SKM-1 treated with dmso at 0.1 percent for 144 hours (cell line): ENCODE results near the gene SLC5A9.

Experiments used
- DNase-seq: peaks from one replicate; lab custom pipeline; 2025; ENCODE audit not compliant: unreplicated experiment; lab: John Stamatoyannopoulos, UW

SLC5A9 gene

DNA sequence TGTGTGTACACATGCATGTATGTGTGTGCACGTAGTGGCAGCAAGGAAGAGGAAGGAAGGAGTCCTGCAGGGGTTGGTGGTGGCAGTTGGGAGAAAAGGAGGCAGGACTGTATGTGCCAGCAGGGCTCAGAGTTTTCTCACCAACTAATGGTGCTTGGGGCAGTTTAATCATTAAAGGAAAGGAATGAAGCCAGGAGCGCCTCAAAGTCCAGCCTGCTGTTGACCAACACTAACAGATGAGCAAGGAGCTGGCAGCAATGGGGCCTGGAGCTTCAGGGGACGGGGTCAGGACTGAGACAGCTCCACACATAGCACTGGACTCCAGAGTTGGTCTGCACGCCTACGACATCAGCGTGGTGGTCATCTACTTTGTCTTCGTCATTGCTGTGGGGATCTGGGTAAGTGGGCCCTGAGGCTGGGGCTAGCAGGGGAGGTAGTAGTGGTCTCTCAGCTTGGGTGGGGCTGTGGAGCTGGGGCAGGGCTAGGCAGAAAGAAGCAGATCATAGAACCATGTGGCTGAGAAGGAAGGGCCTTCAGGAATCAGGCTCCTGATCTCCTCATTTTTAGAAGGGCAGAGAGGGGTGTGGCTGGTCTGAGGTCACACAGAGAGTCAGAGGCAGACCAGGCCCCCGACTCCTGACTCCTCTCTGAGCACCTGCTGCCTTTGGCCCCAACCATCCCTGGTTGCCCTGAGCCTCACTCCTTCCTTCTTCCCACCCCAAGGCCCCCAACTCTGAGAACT, at the start of gene SLC5A9:
Gene SLC5A9, plus strand, starts transcription at position 216 of the 742 bp plus-strand sequence. Its CDS starts 21 bp downstream, at position 237.
- no peak for DNase-seq

DNA sequence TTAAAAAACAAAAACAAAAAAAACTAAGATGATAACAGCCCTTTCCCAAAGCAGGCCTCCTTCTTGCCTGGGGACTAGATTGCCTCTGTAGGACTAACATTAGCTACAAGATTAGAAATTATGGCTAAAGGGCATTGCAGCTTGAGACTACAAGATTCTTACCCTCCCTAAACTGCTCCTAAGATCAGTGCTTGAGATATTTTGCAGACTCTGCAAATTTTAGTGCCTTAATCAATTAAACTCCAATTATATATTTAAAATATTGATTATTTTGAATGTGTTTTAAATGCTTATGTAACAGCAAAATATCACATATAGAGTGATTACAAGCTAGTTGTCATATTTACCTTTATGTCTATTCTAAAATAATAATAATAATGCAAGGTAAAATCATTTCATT, 47.4 kb upstream of the SLC5A9 start:
- no peak for DNase-seq

DNA sequence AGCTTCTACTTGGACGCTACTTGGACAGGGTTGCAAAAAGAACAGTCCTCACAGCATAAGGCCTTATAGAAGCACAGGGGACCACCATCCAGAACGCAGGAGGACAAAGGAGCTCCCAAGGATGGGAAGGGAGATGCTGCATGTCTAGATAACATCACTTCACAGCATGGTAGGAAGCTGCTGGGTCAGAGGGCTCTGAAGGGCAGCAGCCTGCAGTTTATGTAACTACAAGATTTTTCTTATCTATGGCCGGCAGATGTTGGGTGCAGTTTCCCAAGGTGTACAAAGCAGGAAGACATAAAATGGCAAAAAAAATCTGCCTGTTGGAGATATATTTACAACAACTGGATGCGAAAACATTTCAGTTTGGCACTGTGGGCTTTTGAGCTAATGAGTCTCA, 45.3 kb upstream of the SLC5A9 start:
- DNase-seq, result no peak

DNA sequence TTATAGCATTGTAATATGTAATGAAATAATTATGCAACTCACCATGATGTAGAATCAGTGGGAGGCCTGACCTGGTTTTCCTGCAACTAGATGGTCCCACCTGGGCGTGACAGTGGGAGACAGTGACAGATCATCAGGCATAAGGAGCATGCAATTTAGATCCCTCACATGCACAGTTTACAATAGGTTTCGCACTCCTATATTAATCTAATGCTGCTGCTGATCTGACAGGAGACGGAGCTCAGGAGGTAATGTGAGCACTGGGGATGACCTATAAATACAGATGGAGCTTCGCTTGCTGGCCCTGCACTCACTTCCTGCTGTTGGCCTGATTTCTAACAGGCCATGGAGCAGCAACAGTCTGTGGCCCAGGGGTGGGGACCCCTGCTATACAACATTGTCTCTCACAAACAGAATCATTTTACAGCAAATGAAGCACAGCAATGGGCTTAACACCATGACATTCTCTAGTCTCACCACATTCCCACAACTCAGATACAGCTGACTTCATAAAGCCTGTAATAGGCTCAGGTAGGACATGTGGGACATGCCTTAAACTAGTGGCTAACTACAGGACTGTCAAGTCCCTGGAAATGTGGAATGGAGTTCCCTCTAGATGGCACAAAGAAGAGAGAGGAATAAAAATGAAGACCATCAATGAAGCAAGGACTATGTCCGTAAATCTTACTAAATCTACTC, 40.7 kb upstream of the SLC5A9 start:
- DNase-seq, result no peak

DNA sequence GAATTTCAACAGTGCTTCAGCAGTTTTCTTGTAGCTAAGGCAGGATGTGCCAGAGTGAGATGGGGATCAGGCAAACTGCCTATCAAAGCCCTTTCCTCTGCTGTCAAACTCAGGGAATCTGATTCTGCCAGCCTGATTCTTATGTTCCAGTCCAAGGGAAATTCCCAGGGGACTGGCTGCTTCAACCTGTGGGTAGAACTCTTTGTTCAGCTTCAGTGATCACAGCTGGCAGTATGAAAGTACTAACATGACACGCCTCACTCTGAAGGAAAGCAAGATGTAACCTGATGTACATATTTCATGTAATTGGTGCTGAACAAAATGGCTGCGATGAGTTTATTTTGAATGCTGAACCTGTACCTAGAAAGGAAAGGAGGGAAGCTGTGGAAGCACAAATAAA, 40.1 kb upstream of the SLC5A9 start:
- no peak for DNase-seq

DNA sequence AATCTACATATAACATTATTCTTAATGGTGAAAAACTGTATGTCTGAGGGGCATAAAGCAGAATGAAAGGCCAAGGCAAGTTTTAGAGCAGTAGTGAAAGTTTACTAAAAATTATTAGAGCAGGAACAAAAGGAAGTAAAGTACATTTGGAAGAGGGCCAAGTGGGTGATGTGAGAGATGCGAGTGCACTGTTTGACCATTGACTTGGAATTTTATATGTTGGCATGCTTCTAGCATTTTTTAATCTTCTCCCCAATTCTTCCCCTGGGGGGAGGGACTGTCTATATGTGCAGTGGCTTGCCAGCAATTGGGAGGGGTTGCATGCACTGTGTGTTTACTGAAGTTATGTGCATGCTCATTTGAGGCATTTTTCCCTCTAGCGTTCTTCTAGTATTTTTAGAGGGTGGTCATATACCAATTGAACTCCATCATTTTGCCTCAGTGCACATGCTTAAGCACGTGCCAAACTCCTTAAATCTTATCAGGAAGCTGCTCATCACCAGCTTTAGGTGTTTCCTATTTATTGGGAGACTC, 36.1 kb upstream of the SLC5A9 start:
- DNase-seq, result no peak

DNA sequence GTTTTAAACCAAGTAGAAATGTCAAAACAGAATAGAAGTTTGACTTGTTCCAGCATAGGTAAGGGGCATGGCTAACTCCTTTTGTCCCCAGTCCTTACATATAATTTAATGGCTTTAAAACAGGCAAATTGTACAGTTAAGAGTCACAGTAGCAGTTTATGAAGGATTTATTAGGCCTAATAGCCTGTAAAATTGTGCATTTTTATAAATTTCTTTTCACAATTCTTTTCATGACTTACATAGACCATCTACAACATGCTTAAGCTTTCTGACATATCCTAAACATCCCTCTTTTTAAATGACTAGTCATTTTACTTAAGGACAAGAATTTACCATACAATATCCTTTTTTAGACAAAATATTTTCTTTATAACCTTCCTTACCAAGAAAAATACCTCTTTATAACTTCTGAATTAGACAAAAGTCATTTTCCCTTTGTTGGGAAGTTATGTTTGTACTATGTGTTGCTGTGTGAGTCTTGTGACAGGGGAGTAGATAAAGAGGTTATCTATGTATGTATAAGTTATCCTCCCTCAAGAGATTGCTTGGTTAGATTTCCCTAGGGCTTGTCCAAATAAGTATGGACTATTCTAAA, 34.5 kb upstream of the SLC5A9 start:
- DNase-seq, result no peak

DNA sequence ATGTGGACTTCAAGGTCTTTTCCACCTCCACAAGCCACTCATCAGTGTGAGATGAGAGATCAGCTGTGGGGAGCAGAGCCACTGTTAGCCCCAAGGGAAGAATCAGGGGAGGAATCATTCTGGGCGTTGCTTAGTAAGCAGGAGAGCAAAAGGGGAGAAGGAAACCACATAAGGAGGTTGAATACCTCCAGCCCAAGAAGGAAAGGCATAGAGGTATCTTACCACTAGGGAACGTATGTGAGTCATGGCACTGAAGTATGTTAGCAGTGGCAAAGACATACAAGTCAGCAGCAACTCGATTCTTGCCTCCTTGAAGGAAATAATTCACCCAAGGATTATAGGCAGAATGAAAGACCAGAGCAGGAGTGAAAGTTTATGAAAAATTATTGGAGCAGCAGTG, 31.6 kb upstream of the SLC5A9 start:
- no peak for DNase-seq

DNA sequence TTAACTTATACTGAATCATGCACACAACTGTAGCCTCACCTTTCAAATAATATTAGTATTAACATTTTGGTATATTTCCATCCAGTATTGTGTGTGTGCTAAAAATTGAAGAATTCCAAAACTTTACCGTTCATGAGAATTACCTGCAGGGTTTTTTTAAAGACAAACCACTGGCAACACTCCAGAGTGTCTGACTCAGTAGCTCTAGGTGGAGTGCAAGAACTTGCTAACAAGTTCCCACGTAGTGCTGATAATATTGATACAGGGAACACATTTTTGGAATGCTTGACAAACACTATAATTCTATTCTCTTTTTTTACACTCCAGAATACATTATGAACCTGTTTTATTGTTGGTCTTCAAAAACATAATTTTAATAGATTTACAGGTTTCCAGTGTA, 27.7 kb upstream of the SLC5A9 start:
- DNase-seq, result no peak

DNA sequence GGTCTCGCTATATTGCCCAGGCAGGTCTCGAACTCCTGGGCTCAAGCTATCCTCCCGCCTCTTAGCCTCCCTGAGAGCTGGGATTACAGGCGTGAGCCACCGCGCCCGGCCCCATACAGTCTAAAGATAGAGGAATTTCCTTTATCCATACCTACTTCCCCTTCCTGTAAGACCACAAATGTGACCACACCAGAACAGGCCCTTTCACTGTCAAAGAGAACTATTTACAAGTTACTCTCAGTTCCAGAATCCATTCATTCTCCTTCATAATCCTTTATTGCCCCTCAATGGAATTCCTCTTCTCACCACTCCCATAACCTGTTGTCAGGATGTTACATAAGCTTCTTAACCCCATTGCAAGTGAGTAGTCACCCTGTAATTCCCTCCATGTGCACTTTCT, 26.3 kb upstream of the SLC5A9 start:
- DNase-seq, result peak; percentile 70

DNA sequence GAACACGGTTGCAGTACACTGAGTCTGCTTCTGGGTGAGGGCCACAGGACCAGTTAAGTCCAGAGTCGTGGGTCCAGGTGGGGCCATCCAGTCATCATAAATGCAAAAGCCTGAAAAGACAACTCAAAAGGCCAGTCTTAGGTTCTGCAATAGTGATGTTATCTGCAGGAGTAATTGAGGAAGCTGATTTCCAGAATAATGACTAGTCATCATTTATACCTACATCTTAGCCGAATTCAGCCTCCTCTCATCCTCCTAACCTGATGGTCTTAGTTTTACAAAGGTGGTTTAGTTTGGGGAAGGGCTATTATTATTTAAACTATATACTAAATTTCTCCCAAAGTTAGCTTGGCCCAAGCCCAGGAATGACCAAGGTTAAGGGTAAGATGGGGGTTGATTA, 23.5 kb upstream of the SLC5A9 start:
- DNase-seq, result no peak

DNA sequence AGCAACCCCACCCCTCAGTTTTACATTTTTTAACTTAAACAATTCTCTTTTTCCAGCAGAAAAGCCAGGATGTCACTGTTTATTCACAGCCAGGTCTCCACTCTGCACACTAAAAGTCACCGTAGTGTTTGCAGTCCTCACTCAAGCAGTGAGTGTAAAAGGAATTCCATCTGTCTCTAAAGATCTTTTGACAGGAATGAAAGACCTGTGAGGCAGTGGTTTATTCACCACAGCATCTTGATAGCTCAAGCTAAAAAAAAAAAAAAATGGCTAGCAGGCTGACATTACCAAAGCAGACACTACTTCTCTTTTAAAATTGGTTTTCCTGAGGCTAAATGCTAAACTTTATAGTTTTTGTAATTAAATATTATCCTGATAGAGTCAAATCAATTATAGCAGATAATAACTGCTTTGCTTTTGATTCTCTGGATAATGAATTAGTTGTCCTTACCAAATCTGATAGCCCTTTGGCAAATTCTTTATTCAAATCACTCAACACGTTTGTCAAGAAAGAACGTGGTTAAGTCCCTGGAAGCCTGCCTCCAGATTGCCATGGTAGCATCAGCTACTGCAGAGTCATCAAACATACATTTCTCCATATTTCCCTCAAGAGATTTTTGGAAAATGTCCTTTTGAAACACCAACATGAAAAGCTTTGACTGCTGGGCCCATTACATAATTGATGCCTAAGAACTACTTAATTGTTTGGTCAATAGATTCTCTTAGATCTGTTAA, 22.2 kb upstream of the SLC5A9 start:
- DNase-seq, result no peak

DNA sequence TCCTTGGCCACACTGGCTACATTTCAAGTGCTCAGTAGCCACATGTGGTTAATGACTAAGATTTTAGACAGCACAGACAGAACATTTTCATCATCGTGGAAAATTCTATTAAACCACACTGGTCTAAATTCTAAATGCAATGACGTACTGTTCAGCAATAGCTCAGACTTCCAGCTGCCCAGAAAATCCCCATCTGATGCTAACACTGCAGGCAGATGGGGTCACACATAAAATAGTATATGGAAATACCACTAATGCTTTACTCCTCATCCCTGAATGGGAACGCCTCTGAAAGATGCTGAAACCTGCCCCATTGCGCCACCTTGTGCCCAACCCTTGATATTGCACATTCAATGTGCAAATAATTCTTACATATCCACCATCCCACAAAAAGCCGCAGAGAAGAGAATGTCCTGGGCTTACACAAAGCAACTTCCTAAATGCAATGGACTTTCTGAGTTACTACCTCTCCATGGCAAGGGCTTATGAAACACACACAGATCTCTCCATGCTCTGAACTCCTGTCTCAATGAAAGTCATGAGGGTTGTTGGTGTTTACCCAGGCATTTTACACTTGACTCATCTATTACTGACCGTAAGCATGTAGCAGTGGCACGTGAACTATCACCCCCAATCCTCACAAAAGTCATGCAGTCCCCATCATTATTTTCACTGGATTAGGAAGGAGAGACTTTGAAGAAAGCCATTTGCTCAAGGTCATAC, 20.3 kb upstream of the SLC5A9 start:
- DNase-seq, result peak; percentile 45

DNA sequence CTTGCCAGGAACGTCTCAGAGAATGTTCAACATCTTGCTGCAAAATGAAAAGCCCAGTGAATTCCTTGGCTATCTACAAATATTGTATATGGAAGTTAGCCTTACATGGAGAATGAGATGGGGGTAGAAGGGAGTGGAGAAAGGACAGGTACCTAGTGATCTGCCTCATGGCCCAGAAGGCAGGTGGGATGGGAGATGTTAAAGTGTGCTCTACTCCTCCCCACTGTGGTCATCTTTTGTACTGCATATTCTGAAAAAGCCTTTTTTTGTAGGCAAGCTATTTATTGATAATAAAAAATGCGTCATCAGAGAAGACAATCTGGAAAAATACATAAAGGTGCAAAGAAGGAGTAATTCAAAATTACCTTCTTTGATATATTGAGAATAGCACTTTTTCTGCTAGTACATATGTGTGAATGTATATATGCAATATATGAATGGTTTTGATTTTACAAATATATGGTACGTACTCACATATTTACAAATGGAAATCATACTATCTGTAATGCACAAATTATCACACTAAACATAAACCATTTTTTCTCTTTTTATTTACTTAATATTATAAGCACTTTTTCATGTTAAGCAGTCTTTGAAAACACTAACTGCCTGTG, 19.1 kb upstream of the SLC5A9 start:
- peak; percentile 23 for DNase-seq

DNA sequence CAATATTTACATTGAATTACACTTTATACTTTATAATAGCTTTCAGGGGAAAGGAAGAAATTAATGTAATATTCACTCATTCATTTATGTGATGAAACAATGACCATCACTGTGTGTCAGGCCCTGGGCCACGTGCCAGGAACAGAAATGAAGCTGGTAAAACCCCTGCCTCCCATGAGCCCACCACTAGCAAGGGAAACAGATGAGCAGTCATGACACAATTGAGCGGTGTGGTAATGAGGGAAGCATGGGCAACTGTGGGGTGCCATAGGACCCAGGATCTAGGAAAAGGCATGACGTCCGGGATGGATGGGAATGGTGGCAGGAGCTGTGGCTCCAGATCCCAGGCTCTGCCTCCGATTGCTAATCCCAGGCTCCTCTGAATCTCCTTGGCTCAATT, 17.0 kb upstream of the SLC5A9 start:
- no peak for DNase-seq

DNA sequence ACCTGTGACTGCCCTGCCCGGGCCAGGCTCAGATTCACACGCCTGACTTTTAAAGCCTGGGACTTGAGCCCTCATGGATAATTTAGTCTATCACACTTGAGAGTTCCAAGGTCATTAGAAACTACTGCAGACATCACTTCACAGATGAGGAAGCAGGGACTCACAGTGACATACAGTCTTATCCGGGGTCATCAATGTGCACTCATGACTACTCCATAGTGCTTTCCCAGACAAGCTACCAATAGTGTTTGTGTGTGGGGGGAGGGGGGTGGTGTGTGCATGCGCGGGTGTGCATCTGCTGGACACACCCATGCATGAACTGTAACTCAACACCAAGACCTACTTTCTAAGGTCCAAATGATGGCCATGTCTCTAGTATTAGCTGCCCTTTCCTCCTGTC, 16.1 kb upstream of the SLC5A9 start:
- no peak for DNase-seq

DNA sequence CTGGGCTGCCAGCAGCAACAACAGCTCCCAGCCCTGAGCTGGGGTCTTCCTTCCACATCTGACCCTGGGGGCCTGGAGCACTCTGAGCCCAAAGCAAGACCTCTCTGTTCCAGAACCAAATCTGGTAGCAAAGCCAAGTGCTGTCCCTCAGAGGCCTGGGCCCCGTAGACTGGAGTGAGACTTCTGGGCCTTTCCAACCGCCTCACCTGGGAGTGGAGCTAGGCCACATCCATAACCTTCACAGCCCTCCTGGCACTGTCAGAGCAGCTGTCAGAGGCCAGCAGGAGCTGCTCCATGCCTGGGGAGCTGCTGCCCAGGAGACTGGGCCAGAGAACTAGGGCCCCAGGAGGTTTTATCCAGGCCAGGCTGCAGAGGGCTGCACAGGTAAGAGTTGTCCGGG, 15.4 kb upstream of the SLC5A9 start:
- no peak for DNase-seq

DNA sequence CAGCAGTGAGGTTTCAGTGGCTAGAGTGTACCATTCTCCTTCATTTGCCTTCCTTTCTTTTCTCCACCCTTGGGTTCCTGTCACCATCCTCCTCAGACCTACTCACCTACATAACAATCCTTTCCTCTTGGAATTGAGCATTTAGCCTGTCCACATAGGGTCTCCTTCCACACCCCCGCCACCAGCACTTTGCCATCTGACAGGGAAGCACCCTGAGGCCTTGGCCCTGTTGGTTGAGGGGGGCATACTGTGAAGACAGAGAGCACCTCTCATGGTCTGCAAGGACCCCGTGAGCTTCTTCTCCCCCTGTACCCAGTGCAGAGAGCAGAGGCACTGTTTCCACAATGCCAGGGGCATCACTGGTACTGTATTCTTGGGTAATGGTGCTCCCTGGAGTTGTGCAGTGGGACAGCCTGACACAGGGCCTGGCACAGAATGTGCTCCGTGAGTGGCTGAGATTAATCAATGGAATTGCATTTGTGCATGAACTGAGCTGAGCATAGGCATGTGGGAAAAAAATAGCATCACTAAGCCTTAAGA, 14.9 kb upstream of the SLC5A9 start:
- DNase-seq, result no peak

DNA sequence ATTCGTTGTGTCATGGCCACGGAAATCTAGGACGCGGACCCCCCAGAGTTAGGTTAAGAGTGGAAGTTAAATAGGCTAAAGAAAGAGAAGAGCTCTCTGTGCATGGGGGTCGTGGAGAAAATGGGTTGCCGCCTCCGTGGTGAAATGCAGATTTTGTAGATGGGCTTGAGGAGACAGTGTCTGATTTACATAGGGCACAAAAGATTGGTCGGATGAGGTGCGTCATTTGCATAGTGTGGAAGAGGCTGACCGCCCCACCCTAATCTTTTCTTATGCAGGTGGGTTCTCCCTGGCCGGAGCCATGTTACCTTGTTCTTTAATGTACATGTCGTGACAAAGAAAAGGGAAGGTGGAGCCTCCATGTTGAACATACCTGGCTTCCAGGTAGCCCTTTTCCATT, 14.3 kb upstream of the SLC5A9 start:
- no peak for DNase-seq

DNA sequence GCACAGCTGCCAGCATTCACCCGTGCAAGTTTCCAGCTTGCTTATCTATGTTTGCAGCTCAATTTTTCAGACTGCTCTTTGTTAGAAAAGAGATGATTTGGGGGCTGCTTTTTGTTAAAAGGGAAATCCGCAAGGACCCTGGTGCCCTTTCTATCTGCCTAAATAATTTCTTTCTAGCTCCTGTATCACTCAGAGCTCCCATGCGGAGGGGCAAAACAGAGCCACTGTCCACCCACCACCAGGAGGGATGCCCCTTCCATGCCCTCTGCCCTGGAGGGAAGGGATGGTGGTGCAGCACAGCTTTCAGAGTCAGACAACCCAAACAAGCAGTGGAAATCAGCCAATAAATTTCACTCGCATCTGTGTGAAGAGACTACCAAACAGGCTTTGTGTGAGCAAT, 13.9 kb upstream of the SLC5A9 start:
- no peak for DNase-seq
